ENCODE results near the gene COL27A1.

- no peak for TF ChIP-seq CTCF (conservative IDR thresholded peaks at IDR 0.05)
- TF ChIP-seq ZFX (IDR thresholded peaks at IDR 0.05): no peak
These were observed 190.8 kb downstream of the COL27A1 start for GRCh38 chr9:114346146-114346545.

Data from C4-2B (cell line).